GM12878 (cell line): ENCODE data around the gene U2AF2.

Experiments
- NFIC ChIP-seq: IDR thresholded peaks from 2 replicates; pipeline ENCODE4 v1.6.1; 2012; ENCODE audit warnings: low read depth, mild to moderate bottlenecking, inconsistent platforms, low read length, moderate library complexity
- NFYB ChIP-seq: IDR thresholded peaks from 2 replicates; pipeline ENCODE4 v1.6.1; 2011; ENCODE audit warnings: low read depth, mild to moderate bottlenecking, low read length, improper control_type of control experiment, moderate library complexity; ENCODE audit not compliant: insufficient read depth
- TF ChIP-seq, protein P1 (sequence below), 3 experiments: IDR thresholded peaks in 2 of 3; conservative IDR thresholded peaks in 1 of 3; 2 replicates each; pipeline ENCODE4 v1.5.1; 2011; ENCODE audit warnings: low read depth in 3 of 3, low read length in 3 of 3, mild to moderate bottlenecking in 3 of 3, control low read depth in 2 of 3, moderate library complexity in 2 of 3, inconsistent platforms in 1 of 3, mixed read lengths in 1 of 3; ENCODE audit not compliant: control insufficient read depth in 2 of 3, insufficient read depth in 1 of 3; ENCODE audit errors: extremely low read depth in 1 of 3

DNA sequence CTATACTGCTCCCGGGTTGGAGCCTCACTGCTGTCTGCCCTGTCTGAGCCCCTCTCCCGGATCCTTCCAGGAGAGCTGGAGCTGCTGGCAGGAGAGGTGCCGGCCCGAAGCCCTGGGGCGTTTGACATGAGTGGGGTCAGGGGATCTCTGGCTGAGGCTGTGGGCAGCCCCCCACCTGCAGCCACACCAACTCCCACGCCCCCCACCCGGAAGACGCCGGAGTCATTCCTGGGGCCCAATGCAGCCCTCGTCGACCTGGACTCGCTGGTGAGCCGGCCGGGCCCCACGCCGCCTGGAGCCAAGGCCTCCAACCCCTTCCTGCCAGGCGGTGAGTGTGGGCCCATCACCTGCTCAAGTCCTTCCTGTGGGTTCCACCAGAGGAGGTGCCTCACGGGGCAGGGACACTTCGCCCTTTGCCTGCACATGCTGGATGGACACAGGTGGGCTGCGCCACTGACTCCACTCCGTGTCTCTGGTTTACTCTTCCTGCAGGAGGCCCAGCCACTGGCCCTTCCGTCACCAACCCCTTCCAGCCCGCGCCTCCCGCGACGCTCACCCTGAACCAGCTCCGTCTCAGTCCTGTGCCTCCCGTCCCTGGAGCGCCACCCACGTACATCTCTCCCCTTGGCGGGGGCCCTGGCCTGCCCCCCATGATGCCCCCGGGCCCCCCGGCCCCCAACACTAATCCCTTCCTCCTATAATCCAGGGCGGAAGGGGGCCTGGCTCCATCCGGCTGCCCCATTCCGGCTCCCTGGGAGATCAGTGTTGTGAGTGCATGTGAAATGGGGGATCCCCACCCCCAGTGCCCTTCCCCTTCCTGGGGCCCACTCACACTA is 40.0 kb downstream of the U2AF2 start:
- TF ChIP-seq, protein P1, sequence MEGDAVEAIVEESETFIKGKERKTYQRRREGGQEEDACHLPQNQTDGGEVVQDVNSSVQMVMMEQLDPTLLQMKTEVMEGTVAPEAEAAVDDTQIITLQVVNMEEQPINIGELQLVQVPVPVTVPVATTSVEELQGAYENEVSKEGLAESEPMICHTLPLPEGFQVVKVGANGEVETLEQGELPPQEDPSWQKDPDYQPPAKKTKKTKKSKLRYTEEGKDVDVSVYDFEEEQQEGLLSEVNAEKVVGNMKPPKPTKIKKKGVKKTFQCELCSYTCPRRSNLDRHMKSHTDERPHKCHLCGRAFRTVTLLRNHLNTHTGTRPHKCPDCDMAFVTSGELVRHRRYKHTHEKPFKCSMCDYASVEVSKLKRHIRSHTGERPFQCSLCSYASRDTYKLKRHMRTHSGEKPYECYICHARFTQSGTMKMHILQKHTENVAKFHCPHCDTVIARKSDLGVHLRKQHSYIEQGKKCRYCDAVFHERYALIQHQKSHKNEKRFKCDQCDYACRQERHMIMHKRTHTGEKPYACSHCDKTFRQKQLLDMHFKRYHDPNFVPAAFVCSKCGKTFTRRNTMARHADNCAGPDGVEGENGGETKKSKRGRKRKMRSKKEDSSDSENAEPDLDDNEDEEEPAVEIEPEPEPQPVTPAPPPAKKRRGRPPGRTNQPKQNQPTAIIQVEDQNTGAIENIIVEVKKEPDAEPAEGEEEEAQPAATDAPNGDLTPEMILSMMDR (IDR thresholded peaks at IDR 0.05 in 2 of 3, conservative IDR thresholded peaks at IDR 0.05 in 1 of 3; ENCODE audit: control insufficient read depth in 2 of 3, extremely low read depth in 1 of 3, insufficient read depth in 1 of 3, low read depth in 3 of 3, low read length in 3 of 3), result no peak
- TF ChIP-seq NFIC (no peak), NFYB (no peak)
